ENCODE data around the gene SLC11A2. TPM values are rescaled to one million over a fixed set of nuclear protein-coding genes. Genes with fewer than 3 reads are reported as not detected.
A peak's percentile ranks its signal among the peaks of the same experiment; 100 is the strongest.

Gene SLC11A2
- total RNA-seq, 2 experiments from 2014 or later: 21.6 to 23.9 TPM

DNA sequence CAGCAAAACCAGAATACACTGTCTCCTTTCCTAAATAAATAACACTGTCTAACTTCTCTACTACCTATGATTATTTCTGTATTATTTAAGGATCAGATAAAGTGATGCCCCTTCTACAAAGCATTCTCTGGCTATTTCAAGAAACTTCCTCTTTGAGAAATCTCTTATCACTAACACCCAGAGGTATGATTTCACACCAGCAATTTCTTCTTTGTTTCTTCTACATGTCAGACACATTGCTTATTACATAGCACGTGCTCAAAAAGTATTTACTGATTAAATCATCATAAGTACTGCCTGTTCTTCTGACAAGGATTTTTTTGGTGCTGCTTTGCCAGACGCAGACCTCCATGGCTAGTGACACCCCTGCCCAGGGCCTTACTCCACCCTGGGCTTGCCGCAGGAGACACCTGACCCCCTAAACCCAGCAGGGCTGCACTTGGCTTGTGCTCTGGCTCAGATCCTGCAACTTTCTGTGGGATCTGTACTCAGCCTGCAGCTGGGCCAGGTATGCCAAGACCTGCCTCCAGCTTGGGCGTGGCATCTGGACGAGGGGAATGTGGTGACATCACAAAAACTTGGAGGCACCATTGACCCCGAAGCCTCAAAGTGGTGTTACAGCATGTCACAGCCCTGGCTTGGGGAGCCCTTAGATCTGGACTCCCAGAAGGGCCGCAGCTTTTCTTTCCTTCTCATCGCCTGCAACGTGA lies 89.2 kb downstream of the SLC11A2 start:
- Mint-ChIP-seq H3K4me1 (ENCODE audit: low read depth) (no peaks in the 10 kb centered on the region), H3K9me3 (peaks cover 9% of the 10 kb centered on the region), H3K4me3 (no peak overlapping the region), H3K27ac (no peak overlapping the region), H3K27me3 (no peaks in the 10 kb centered on the region), H3K36me3 (ENCODE audit: low read depth) (peaks cover 6% of the 10 kb centered on the region)
- intact Hi-C loops (cut with micrococcal nuclease): no loop called here
- no peak for ATAC-seq
- ChIA-PET POLR2A (no interaction called here), CTCF (no interaction called here)
- TF ChIP-seq, protein P1, sequence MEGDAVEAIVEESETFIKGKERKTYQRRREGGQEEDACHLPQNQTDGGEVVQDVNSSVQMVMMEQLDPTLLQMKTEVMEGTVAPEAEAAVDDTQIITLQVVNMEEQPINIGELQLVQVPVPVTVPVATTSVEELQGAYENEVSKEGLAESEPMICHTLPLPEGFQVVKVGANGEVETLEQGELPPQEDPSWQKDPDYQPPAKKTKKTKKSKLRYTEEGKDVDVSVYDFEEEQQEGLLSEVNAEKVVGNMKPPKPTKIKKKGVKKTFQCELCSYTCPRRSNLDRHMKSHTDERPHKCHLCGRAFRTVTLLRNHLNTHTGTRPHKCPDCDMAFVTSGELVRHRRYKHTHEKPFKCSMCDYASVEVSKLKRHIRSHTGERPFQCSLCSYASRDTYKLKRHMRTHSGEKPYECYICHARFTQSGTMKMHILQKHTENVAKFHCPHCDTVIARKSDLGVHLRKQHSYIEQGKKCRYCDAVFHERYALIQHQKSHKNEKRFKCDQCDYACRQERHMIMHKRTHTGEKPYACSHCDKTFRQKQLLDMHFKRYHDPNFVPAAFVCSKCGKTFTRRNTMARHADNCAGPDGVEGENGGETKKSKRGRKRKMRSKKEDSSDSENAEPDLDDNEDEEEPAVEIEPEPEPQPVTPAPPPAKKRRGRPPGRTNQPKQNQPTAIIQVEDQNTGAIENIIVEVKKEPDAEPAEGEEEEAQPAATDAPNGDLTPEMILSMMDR (IDR thresholded peaks at IDR 0.05): no peak
- no peak for DNase-seq

DNA sequence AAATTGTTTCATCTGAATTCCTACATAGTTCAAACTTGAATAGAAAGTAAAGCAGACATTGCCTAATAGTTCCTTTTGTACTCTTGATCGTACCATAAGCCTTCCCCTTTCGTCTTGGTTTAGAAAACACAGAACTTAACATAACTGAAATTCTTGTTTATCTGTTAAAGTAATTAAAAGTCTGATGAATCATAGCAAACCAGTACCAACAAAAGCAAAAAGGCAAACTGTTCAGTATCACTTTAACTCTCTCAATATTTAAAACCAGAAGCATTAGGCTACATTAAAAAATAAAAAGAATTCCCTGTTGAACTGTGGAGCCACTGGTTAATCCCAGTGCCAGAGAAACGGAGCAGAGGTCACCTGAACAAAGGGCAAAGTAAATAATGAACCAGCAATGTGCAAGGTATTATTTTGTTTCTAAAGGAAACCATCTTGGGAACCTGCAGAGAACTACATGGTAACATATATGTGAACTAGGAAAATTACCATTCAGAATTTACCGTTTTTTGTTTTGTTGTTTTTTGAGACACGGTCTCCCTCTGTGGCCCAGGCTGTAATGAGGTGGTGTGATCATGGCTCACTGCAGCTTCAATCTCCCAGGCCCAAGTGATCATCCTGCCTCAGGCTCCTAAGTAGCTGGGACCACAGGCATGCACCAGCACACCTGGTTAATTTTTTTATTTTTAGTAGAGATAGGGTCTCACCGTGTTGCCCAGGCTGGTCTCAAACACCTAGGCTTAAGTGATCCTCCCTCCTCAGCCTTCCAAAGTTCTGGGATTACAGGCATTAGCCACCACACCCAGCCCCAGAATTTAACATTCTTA lies 91.0 kb downstream of the SLC11A2 start:
- Mint-ChIP-seq H3K36me3 (ENCODE audit: low read depth) (peaks cover 6% of the 10 kb centered on the region), H3K4me1 (ENCODE audit: low read depth) (no peaks in the 10 kb centered on the region), H3K9me3 (peaks cover 9% of the 10 kb centered on the region), H3K27ac (no peak overlapping the region), H3K27me3 (no peaks in the 10 kb centered on the region), H3K4me3 (no peak overlapping the region)
- ATAC-seq (no peak), DNase-seq (no peak)
- ChIA-PET POLR2A (no interaction called here), CTCF (no interaction called here)
- intact Hi-C loops (cut with micrococcal nuclease): no loop called here
- TF ChIP-seq, protein P1 (IDR thresholded peaks at IDR 0.05): no peak

DNA sequence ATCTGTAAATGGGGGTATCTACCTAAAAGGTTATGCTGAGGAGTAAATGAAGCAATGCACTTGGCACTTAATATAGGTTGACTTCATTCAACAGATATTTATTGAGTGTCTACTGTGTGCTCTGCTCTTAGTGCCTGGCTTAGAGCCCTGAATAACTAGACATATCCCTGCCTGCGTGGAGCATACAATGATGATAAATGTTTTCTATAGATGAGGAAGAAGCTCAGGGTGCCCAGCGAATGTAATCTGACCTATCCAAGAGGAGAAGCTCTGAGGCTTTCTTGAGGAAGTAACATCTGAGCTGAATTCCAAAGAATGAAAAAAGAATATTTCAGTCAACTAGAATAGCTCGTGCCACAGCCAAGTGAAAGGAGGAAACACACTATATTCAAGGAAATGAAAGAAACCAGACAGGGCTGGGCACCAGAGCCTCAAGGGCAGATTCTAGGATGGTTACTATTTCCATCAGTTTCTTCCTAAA lies 91.8 kb downstream of the SLC11A2 start:
- Mint-ChIP-seq H3K4me3 (no peak overlapping the region), H3K27ac (peak overlapping the region; percentile 27), H3K9me3 (peaks cover 9% of the 10 kb centered on the region), H3K36me3 (ENCODE audit: low read depth) (peaks cover 6% of the 10 kb centered on the region), H3K27me3 (no peaks in the 10 kb centered on the region), H3K4me1 (ENCODE audit: low read depth) (no peaks in the 10 kb centered on the region)
- ChIA-PET CTCF (no interaction called here), POLR2A (no interaction called here)
- intact Hi-C loops (cut with micrococcal nuclease): no loop called here
- TF ChIP-seq, protein P1 (IDR thresholded peaks at IDR 0.05): no peak
- ATAC-seq (no peak), DNase-seq (no peak)

DNA sequence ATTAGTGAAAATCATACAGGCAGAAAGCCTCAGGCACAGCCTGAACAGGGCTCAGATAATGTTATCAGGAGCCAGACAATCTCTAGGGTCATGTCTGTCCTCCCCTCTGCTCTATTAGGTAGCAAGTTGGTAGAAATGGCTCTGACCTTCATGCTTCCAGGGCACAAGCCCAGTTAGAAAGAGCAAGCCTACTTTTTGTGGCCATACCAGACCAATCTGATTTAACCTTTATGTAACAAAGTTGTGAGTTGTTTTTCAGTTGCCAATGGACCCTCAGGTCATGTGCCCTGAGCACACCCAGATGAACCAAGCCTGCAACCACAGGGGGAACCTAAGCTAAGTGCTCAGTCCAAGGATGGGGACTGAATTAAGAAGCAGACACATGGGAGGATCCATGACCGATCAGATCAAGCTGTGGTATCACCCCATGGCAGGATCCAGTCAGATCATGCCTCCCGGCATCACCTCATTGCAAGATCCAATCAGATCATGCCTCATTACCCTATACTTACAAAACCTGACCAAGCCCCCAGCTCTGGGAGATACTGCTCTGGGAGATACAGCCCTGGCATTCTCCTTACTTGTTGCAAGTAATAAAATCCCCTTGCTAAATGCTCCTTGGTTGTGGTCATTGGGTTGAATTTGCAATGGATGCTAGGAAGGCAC lies 92.6 kb downstream of the SLC11A2 start:
- ChIA-PET POLR2A (no interaction called here), CTCF (no interaction called here)
- Mint-ChIP-seq H3K36me3 (ENCODE audit: low read depth) (peaks cover 3% of the 10 kb centered on the region), H3K4me3 (no peak overlapping the region), H3K4me1 (ENCODE audit: low read depth) (no peaks in the 10 kb centered on the region), H3K27me3 (no peaks in the 10 kb centered on the region), H3K9me3 (peaks cover 7% of the 10 kb centered on the region), H3K27ac (no peak overlapping the region)
- DNase-seq (no peak), ATAC-seq (no peak)
- TF ChIP-seq, protein P1 (IDR thresholded peaks at IDR 0.05): no peak
- intact Hi-C loops (cut with micrococcal nuclease): no loop called here
